GM23338 (cell line): ENCODE measurements around the gene TMEM239. TPM values are rescaled to one million over a fixed set of nuclear protein-coding genes. Genes with fewer than 3 reads are reported as not detected.
A peak's percentile ranks its signal among the peaks of the same experiment; 100 is the strongest.

Experiments used
- ATAC-seq: fragments of 200-7000 bp; cut with Tn5 transposase; 3 replicates; pipeline ENCODE4 v1.9.1; 2020
- DNase-seq: peaks from one replicate; pipeline ENCODE4 v3.0.0-alpha.2; 2015; ENCODE audit warnings: low spot score
- H2AFZ ChIP-seq: fragments of 200-600 bp; sonication (generic); 2 replicates; pipeline ENCODE4 v1.8.0; 2016; ENCODE audit warnings: antibody characterized with exemption, mild to moderate bottlenecking, moderate library complexity
- H3F3A ChIP-seq: fragments of 200-600 bp; sonication (generic); replicated peaks from 2 replicates; pipeline ENCODE4 v1.8.0; 2017; ENCODE audit warnings: antibody characterized with exemption, mixed run types, low read depth
- H3K27ac ChIP-seq: fragments of 200-600 bp; sonication (generic); 2 replicates; pipeline ENCODE4 v1.6.1; 2016; ENCODE audit warnings: low read depth
- H3K27me3 ChIP-seq: fragments of 200-600 bp; sonication (generic); 2 replicates; pipeline ENCODE4 v1.8.0; 2016; ENCODE audit warnings: mild to moderate bottlenecking, mixed run types, moderate library complexity; ENCODE audit not compliant: insufficient read depth
- H3K36me3 ChIP-seq: fragments of 200-600 bp; sonication (generic); 2 replicates; pipeline ENCODE4 v1.8.0; 2016; ENCODE audit warnings: mild to moderate bottlenecking; ENCODE audit not compliant: insufficient read depth
- H3K4me1 ChIP-seq: fragments of 200-600 bp; sonication (generic); 2 replicates; pipeline ENCODE4 v1.8.0; 2016; ENCODE audit warnings: mild to moderate bottlenecking, moderate library complexity; ENCODE audit not compliant: insufficient read depth
- H3K4me2 ChIP-seq: fragments of 200-600 bp; sonication (generic); 2 replicates; pipeline ENCODE4 v1.7.1; 2017; ENCODE audit warnings: mixed run types
- H3K4me3 ChIP-seq: fragments of 200-600 bp; sonication (generic); 2 replicates; pipeline ENCODE4 v1.6.1; 2016; ENCODE audit warnings: mixed run types
- H3K79me2 ChIP-seq: fragments of 200-600 bp; sonication (generic); replicated peaks from 2 replicates; pipeline ENCODE4 v1.8.0; 2017; ENCODE audit warnings: mild to moderate bottlenecking; ENCODE audit not compliant: insufficient read depth
- H3K9me2 ChIP-seq: fragments of 200-600 bp; sonication (generic); 2 replicates; pipeline ENCODE4 v1.8.0; 2017; ENCODE audit not compliant: insufficient read depth
- H4K20me1 ChIP-seq: fragments of 200-600 bp; sonication (generic); replicated peaks from 2 replicates; pipeline ENCODE4 v1.8.0; 2017; ENCODE audit warnings: mild to moderate bottlenecking; ENCODE audit not compliant: insufficient read depth
- H3K27ac Mint-ChIP-seq: 2 replicates; pipeline ENCODE4 v1.8.0; 2020; ENCODE audit warnings: inconsistent platforms, mild to moderate bottlenecking, moderate library complexity, mixed read lengths
- H3K27me3 Mint-ChIP-seq: 3 replicates; pipeline ENCODE4 v1.8.0; 2022; ENCODE audit warnings: low read depth, mild to moderate bottlenecking, moderate library complexity, mixed read lengths, inconsistent platforms; ENCODE audit not compliant: insufficient read depth, poor library complexity
- H3K36me3 Mint-ChIP-seq: 3 replicates; pipeline ENCODE4 v1.8.0; 2021; ENCODE audit warnings: low read depth, mild to moderate bottlenecking, inconsistent platforms, moderate library complexity, mixed read lengths
- H3K4me1 Mint-ChIP-seq: 3 replicates; pipeline ENCODE4 v1.8.0; 2020; ENCODE audit warnings: mild to moderate bottlenecking, inconsistent platforms, mixed read lengths
- H3K4me3 Mint-ChIP-seq: 3 replicates; pipeline ENCODE4 v1.8.0; 2021; ENCODE audit warnings: moderate library complexity, mild to moderate bottlenecking, inconsistent platforms, mixed read lengths
- H3K9me3 Mint-ChIP-seq: 3 replicates; pipeline ENCODE4 v1.8.0; 2020; ENCODE audit warnings: moderate library complexity, mild to moderate bottlenecking, inconsistent platforms, mixed read lengths
- EZH2 ChIP-seq: fragments of 200-600 bp; sonication (generic); IDR thresholded peaks from one replicate; pipeline ENCODE4 v1.8.0; 2017; ENCODE audit warnings: antibody characterized with exemption, mild to moderate bottlenecking, low read depth; ENCODE audit not compliant: unreplicated experiment
- JUNB ChIP-seq: IDR thresholded peaks from one replicate; pipeline ENCODE4 v1.6.1; 2016; ENCODE audit warnings: antibody characterized with exemption; ENCODE audit not compliant: unreplicated experiment
- ZNF114 ChIP-seq: fragments of 250-450 bp; sonication (Bioruptor Pico); IDR thresholded peaks from 2 replicates; pipeline ENCODE4 v1.5.0; 2020; ENCODE audit warnings: mild to moderate bottlenecking, moderate library complexity
- ZNF462 ChIP-seq: fragments of 250-450 bp; sonication (Bioruptor Pico); IDR thresholded peaks from 2 replicates; pipeline ENCODE4 v1.5.0; 2020; ENCODE audit warnings: mild to moderate bottlenecking, moderate library complexity
- polyA plus RNA-seq: library from polyadenylated mRNA; unstranded; fragments of >200 nt; fragmentation: Nextera tagmentation; extraction: Ambion mirVana; gene quantifications from 2 replicates; pipeline ENCODE4 v1.2.1, GENCODE V29; 2016
- total RNA-seq: library from RNA; depleted of rRNA; stranded (reverse); fragments of >200 nt; shearing (Covaris generic); gene quantifications from 2 replicates; pipeline ENCODE4 v1.2.3, GENCODE V29; 2014
- TF ChIP-seq, protein P1 (sequence below), 2 experiments: fragments of 200-600 bp in 1 of 2; sonication (generic) in 1 of 2; conservative IDR thresholded peaks; 2 replicates each; pipeline versions ENCODE4 v1.5.1 to v1.6.1; 2016 to 2017; ENCODE audit warnings: antibody characterized with exemption in 2 of 2, low read depth in 2 of 2, mild to moderate bottlenecking in 2 of 2, moderate library complexity in 1 of 2

Gene TMEM239
- total and polyA plus RNA-seq, 2 experiments from 2014 or later: not detected

GRCh38 chr20:2820084-2820895 lies 4.1 kb downstream of the TMEM239 start:
- no peak overlapping the region for H3K27ac ChIP-seq
- H3K4me1 Mint-ChIP-seq: peaks cover 13% of the 10 kb centered on the region
- no peaks in the 10 kb centered on the region for H3K9me2 ChIP-seq
- H3K79me2 ChIP-seq: no peaks in the 10 kb centered on the region
- peaks cover 35% of the 10 kb centered on the region for H3K27me3 Mint-ChIP-seq
- H3K9me3 Mint-ChIP-seq: peaks cover 13% of the 10 kb centered on the region
- H2AFZ ChIP-seq: peak overlapping the region; percentile 96; the same call in 1 of the 2 replicates
- TF ChIP-seq EZH2 (peak; percentile 62), JUNB (no peak)
- TF ChIP-seq, protein P1, sequence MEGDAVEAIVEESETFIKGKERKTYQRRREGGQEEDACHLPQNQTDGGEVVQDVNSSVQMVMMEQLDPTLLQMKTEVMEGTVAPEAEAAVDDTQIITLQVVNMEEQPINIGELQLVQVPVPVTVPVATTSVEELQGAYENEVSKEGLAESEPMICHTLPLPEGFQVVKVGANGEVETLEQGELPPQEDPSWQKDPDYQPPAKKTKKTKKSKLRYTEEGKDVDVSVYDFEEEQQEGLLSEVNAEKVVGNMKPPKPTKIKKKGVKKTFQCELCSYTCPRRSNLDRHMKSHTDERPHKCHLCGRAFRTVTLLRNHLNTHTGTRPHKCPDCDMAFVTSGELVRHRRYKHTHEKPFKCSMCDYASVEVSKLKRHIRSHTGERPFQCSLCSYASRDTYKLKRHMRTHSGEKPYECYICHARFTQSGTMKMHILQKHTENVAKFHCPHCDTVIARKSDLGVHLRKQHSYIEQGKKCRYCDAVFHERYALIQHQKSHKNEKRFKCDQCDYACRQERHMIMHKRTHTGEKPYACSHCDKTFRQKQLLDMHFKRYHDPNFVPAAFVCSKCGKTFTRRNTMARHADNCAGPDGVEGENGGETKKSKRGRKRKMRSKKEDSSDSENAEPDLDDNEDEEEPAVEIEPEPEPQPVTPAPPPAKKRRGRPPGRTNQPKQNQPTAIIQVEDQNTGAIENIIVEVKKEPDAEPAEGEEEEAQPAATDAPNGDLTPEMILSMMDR (conservative IDR thresholded peaks at IDR 0.05; ENCODE audit: low read depth in 2 of 2): 0 out of 4 replicates have a peak, but pooled peaks of 1 of the 2 experiments have one; percentile 10
- H3K36me3 Mint-ChIP-seq: peaks cover 7% of the 10 kb centered on the region; the same call in 2 of the 3 replicates
- H3K4me3 ChIP-seq: peak overlapping the region; percentile 48
- H3K27me3 ChIP-seq: peaks cover 50% of the 10 kb centered on the region
- H3K4me3 Mint-ChIP-seq: peak overlapping the region; percentile 61
- peak; percentile 70 for DNase-seq
- no peaks in the 10 kb centered on the region for H3K36me3 ChIP-seq
- peak overlapping the region; percentile 88 for H3K4me2 ChIP-seq
- H3K4me1 ChIP-seq: peaks cover 4% of the 10 kb centered on the region; the same call in 1 of the 2 replicates
- no peaks in the 10 kb centered on the region for H3F3A ChIP-seq
- peak; percentile 73 for ATAC-seq
- H4K20me1 ChIP-seq: no peaks in the 10 kb centered on the region
- no peak overlapping the region for H3K27ac Mint-ChIP-seq

- peak overlapping the region; percentile 61 for H3K4me3 Mint-ChIP-seq
Observed at GRCh38 chr20:2820896-2821869, 5.0 kb downstream of the TMEM239 start.

More at GRCh38 chr20:2820896-2821869, 5.0 kb downstream of the TMEM239 start:
- peaks cover 56% of the 10 kb centered on the region for H3K27me3 ChIP-seq
- DNase-seq (peak; percentile 64), ATAC-seq (peak; percentile 58)
- TF ChIP-seq EZH2: peak; percentile 91
- no peak for TF ChIP-seq ZNF462 (CRISPR knock-in tag)
- TF ChIP-seq ZNF114 (CRISPR knock-in tag): no peak
- H3K4me2 ChIP-seq: peak overlapping the region; percentile 88
- H3K4me1 Mint-ChIP-seq: peaks cover 13% of the 10 kb centered on the region
- H3K27ac ChIP-seq: no peak overlapping the region
- peaks cover 37% of the 10 kb centered on the region for H3K27me3 Mint-ChIP-seq
- no peak overlapping the region for H3K27ac Mint-ChIP-seq
- peaks cover 11% of the 10 kb centered on the region; the same call in 2 of the 3 replicates for H3K36me3 Mint-ChIP-seq
- H3K4me3 ChIP-seq: peak overlapping the region; percentile 48
- peaks cover 18% of the 10 kb centered on the region for H3K9me3 Mint-ChIP-seq
- peaks cover 4% of the 10 kb centered on the region; the same call in 1 of the 2 replicates for H3K4me1 ChIP-seq
- no peaks in the 10 kb centered on the region for H3K36me3 ChIP-seq
- no peaks in the 10 kb centered on the region for H3K79me2 ChIP-seq
- no peaks in the 10 kb centered on the region for H3F3A ChIP-seq
- H3K9me2 ChIP-seq: no peaks in the 10 kb centered on the region
- H4K20me1 ChIP-seq: no peaks in the 10 kb centered on the region
- H2AFZ ChIP-seq: peak overlapping the region; percentile 96
